HG03439 (cell line): Measurements from ENCODE around the gene COL5A1.

Source experiments
- ATAC-seq: cut with Tn5 transposase; IDR thresholded peaks from one replicate; pipeline ENCODE4 v1.9.1; 2021; ENCODE audit warnings: mild to moderate bottlenecking, moderate library complexity; ENCODE audit not compliant: unreplicated experiment

COL5A1 gene

DNA sequence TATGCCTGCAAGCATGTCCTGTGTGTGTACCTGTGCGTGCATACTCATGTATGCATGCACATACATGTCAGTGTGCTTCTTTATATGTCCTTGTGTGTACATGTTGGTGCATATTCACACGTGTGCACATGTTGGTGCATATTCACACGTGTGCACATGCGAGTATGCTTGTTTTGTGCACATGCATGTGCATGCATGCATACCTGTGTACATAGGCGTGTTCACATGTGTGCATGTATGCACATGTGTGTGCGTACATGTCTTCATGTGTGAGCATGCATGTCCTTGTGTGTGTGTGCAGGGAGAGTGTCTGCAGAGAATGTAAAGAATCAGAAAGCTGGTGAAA, 166.8 kb downstream of the COL5A1 start:
- ATAC-seq, result no peak

DNA sequence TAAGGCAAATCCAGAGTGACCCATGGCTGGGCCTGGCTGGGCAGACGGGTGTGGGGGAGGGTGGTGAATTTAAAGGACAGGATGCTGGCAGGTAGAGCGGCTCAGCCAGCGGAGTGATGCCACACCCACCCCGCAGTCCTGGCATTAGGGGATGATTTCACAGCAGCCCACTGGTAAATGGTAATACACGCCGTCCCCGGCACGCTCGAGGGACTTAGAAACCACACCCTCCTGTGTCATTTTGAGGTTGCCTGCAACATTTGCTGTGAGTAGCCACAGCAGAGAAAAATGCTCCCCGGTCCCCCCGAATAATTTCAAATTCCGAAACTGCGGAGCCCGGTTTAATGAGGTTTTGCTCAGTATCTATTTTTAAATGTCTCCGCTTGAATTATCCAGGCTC, 167.7 kb downstream of the COL5A1 start:
- ATAC-seq, result no peak

GRCh38 chr9:134809826-134810225, 168.2 kb downstream of the COL5A1 start:
- ATAC-seq, result no peak

- no peak for ATAC-seq
These were observed 169.6 kb downstream of the COL5A1 start for GRCh38 chr9:134811079-134811672.

- no peak for ATAC-seq
These were observed 170.2 kb downstream of the COL5A1 start for GRCh38 chr9:134811673-134812342.

GRCh38 chr9:134812343-134812673, 170.7 kb downstream of the COL5A1 start:
- ATAC-seq, result no peak

DNA sequence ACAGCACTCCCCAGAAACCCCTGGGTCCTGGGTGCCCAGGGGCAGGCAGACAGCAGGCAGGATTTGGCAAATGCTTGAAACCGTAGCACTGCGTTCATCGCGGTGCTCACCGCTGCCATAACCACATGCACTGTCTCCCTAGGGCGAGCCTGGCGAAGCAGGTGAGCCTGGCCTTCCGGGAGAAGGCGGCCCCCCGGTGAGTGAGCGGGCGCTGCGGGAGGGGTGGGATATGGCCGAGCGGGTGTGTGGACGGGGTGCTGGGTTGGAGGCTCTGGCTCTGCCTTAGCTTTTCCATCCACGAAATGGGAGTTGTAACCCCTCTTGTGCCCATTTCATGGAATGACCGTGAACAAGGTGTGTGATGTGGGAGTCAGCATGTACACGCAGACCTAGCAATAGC, 172.2 kb downstream of the COL5A1 start:
- no peak for ATAC-seq

DNA sequence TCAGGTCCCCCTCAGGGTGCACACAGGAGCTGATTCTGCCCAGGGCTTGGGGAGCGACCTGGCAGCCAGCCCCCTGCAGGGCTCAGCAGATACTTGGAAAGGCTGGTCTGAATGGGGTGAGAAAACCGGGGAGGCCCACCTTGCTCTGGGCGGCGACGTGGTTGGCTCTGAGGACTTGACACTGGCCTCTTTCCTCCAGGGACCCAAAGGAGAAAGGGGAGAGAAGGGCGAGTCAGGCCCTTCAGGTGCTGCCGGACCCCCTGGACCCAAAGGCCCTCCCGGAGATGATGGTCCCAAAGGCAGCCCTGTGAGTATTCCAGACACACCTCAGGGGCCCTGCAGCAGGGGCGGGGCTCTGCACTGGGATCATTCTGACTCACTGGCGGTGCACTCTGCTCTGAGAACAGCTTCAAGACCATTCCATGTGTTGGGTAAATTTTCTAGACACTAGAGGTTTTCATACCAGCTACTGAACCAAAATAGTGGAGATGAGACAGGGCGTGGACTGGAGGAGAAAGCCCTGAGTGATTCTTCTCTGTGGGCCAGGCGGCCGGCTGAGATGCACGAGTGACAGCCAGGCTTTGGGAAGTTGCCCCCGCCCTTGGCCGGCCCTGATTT, 173.1 kb downstream of the COL5A1 start:
- ATAC-seq, result no peak

GRCh38 chr9:134815435-134816214, 174.0 kb downstream of the COL5A1 start:
- ATAC-seq, result no peak

GRCh38 chr9:134816264-134816663, 174.7 kb downstream of the COL5A1 start:
- ATAC-seq, result no peak

DNA sequence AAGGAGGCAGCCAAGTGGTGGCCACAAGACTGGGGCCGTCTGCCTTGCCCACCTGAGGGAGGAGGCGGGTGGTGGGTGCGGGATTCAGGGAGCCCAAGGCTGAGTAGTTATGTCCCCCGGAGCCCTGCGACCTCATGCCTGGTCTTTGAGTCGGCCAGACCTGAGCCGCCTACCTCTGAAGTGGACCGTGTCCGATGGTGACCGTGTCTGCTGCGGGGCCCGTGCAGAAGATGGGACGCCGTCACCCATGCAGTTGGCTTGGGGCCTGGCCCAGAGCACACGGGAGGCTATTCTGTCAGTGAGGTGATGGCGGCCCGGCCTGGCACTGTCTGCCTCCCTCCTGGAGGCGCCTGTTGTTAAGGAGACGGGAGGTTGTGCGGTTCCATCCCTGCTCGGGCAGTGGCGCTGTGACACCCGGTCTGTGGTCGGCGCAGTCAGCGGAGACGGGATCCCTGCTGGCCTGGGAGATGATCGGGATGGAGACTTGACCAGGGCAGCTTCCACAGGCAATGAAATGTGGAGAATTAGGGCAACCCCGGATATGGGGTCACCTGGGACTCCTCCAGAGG, 176.5 kb downstream of the COL5A1 start:
- ATAC-seq, result no peak

DNA sequence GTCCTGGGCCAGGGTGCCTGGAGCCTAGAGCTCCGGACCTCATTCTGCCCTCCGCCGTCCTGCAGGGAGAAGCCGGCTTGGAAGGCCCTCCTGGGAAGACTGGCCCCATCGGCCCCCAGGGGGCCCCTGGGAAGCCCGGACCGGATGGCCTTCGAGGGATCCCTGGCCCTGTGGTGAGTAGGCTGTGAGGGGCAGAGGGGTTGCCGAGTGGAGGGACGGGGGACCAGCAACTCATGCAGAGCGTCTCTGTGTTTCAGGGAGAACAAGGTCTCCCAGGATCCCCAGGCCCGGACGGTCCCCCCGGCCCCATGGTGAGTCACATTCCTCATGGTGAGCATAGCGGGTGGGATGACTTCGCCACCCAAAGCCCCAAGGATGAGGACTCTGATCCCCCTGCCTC, 177.0 kb downstream of the COL5A1 start:
- no peak for ATAC-seq

DNA sequence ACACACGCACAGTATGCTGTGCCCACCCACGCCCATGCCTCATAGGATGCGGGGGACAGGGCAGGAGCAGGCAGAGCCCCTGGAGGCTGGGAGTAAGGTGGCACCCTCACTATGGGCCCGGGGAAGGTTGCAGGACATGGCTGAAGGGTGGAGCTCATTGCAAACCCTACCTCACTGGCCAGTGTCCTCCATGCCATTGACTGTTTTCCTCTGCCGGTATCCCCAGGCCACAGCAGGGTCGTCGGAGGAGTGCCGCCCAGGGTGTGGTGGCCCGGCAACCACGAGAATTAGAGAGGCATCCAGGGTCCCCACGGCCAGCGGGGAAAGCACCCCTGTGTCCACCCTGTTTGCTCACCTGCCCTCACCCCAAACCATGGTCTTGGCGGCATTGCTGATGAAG, 179.3 kb downstream of the COL5A1 start:
- no peak for ATAC-seq

GRCh38 chr9:134822541-134822940, 180.9 kb downstream of the COL5A1 start:
- no peak for ATAC-seq

DNA sequence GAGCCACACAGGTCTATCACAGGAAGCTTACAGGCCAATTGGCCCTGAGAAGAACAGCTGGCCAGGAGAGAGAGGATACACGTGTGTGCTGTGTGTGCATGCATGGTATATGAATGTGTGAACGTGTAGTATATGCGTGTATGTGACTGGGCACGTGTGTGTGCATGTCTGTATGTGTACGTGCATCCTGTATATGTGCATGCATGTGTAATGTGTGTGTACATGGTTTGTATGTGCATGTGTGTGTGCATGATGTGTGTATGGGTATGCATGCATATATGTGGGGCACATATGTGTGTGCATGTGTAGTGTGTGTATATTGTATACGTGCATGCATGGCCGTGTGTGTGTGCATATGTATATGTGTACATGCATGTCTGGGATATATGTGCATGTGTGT, 182.0 kb downstream of the COL5A1 start:
- ATAC-seq, result no peak

- no peak for ATAC-seq
These were observed 183.0 kb downstream of the COL5A1 start for GRCh38 chr9:134824583-134824982.

DNA sequence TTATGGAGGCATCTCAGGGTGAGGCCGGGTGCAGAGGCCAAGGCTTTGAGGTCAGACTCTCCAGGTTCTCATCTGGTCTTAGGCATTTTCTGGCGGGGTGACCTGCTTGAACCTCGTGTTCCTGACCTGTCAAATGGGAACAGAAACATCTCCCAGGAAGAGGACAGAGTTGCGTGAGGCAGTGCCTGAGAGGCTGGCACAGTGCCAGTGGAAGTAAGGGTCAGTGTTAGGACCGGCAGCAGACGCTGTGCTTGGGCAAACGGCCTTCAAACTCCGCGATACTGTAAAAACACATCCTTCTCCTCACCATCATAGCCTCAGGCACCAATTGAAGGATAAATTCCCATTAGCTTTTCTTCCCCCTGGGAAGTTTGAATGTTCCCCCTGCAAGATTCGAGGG, 183.4 kb downstream of the COL5A1 start:
- ATAC-seq, result no peak

DNA sequence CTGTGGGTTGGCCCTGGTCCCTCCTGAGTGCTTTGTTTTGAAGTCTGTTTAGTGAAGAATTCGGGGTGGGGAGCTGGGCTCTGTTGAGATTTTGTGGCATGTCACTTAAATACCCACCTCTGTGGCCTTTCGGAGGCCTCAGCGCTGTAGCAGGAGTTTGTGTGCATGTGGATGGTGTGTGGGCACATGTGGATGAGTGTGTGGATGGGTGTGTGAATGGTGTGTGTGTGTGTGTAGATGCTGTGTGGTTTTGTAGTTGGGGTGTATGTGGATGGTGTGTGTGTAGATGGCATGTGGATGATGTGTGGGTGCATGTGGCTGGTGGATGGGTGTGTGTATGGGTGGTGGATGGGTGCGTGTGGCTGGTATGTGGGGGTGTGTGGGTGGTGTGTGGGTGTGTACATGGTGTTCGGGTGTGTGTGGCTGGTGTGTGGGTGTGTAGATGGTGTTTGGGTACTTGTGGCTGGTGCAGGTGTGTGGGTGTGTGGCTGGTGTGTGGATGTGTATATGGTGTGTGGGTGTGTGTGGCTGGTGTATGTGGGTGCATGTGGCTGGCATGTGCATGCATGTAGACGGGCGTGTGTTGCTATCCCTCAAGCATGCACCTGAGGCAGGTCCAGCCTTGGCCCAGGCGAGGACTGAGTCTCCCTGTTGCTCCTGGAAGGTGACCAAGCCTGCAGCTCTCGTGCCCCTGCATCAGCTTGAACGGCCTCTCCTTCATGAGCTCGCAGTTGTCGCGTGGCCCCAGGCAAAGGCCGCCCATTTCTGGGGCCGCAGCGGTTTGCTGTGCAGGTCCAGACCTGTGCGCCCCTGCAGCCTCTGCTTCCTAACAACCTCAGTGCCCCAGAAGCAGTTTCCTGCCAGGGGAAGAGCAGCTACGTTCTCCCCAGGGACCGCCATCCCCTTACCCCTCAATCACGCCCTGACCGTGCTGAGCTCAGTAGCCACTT, 185.0 kb downstream of the COL5A1 start:
- ATAC-seq, result no peak

GRCh38 chr9:134827559-134827958, 186.0 kb downstream of the COL5A1 start:
- ATAC-seq, result no peak

GRCh38 chr9:134827993-134828392, 186.4 kb downstream of the COL5A1 start:
- ATAC-seq, result no peak

DNA sequence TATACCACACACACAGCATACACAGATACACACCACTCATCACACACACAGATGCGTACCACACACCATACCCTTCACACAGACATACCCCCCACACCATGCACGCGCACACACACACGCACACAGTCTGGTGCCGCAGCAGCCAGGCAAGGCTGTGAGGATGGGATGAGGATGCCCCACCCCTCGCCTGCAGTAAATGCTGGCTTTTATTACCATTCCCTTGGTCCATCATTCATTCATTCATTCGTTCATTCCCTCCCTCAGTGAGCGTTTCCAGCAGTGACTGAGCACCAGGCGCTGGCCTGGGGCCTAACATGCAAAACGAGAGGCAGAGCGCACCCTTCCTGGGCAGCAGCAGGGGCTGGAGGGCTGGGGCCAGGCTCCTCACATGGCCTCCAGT, 187.3 kb downstream of the COL5A1 start:
- no peak for ATAC-seq
